H1 (cell line): ENCODE measurements around the gene CD59. TPM values are rescaled to one million over a fixed set of nuclear protein-coding genes. Genes with fewer than 3 reads are reported as not detected.

Source experiments
- BCL11A ChIP-seq, 2 experiments: IDR thresholded peaks; one replicate each; pipeline ENCODE4 v1.6.1; 2011; ENCODE audit warnings: low read depth in 2 of 2, low read length in 2 of 2, mild to moderate bottlenecking in 2 of 2
- JUN ChIP-seq: IDR thresholded peaks from 2 replicates; pipeline ENCODE4 v1.6.1; 2011; ENCODE audit warnings: low read depth, mild to moderate bottlenecking, improper control_type of control experiment, low read length
- TBP ChIP-seq: IDR thresholded peaks from 2 replicates; pipeline ENCODE4 v1.6.1; 2011; ENCODE audit warnings: low read depth, low read length, improper control_type of control experiment
- polyA plus RNA-seq, 7 experiments: library from polyadenylated mRNA; depleted of rRNA in 3 of 7; stranded (reverse) in 5 of 7; unstranded in 2 of 7; fragments of >200 nt in 5 of 7; fragments of 200-250 nt in 2 of 7; gene quantifications; 1 replicate in 5 of 7; 2 replicates in 1 of 7; 4 replicates in 1 of 7; pipeline versions ENCODE4 v1.2.1 to v1.2.3, GENCODE V29; 2011 to 2013; ENCODE audit warnings: missing spikeins in 2 of 7, mixed read lengths in 2 of 7
- total RNA-seq: library from RNA; stranded (reverse); fragmentation: NEBNext Ultra II Directional; extraction: Animal tissue kit (Norgen Biotek cat#: 25700); gene quantifications from 2 replicates; pipeline ENCODE4 v1.2.1, GENCODE V29; 2021

The CD59 gene
- total and polyA plus RNA-seq, 2 of the 8 experiments (the other 6 are each of a cell fraction or from before 2014, with no cell fraction given), result 63.1 to 90.3 TPM

DNA sequence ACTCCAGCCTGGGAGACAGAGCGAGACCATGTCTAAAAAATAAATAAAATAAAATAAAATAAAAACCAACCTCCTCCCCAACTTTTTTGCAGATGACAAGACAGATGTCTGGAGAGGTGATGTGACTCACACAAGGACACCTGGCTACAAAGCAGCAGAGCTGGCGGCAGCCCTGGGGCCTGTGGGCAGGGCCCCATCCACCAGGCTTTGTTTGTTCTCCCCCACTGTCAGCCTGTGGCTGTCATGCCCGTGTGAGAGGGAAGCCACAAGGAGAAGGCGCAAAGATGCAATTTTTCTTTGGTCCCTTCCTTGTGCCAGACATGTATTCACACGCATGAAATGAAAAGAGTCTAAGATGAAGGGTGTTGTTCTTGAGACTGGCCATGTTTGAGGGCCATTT is 16.6 kb downstream of the CD59 start (continued):
- TF ChIP-seq JUN (no peak), TBP (no peak), BCL11A (IDR thresholded peaks at IDR 0.05; ENCODE audit: low read depth in 2 of 2, low read length in 2 of 2) (no peak)
